HEK293 (cell line): Measurements from ENCODE around the gene PCF11.

Experiments
- CTCF ChIP-seq: fragments of 450-650 bp; formaldehyde crosslinking; IDR thresholded peaks from 2 replicates; pipeline ENCODE4 v1.5.1; 2016; ENCODE audit warnings: missing biosample characterization, missing genetic modification characterization
- ELK4 ChIP-seq: IDR thresholded peaks from 2 replicates; pipeline ENCODE4 v1.6.1; 2011; ENCODE audit warnings: mild to moderate bottlenecking, low read depth, low read length, borderline replicate concordance
- MZF1 ChIP-seq: fragments of 450-650 bp; formaldehyde crosslinking; IDR thresholded peaks from 2 replicates; pipeline ENCODE4 v1.5.1; 2017; ENCODE audit warnings: missing biosample characterization, missing genetic modification characterization, borderline replicate concordance
- PRDM1 ChIP-seq: fragments of 450-650 bp; formaldehyde crosslinking; IDR thresholded peaks from 2 replicates; pipeline ENCODE4; 2016; ENCODE audit warnings: missing biosample characterization, missing genetic modification characterization
- PRDM6 ChIP-seq: fragments of 450-650 bp; formaldehyde crosslinking; IDR thresholded peaks from 2 replicates; pipeline ENCODE4 v1.5.1; 2017; ENCODE audit warnings: missing biosample characterization, missing genetic modification characterization
- YY1 ChIP-seq: fragments of 450-650 bp; formaldehyde crosslinking; IDR thresholded peaks from 2 replicates; pipeline ENCODE4 v1.5.1; 2018; ENCODE audit warnings: missing biosample characterization, missing genetic modification characterization
- ZBTB1 ChIP-seq: fragments of 450-650 bp; formaldehyde crosslinking; IDR thresholded peaks from 2 replicates; pipeline ENCODE4 v1.5.1; 2016; ENCODE audit warnings: missing biosample characterization, missing genetic modification characterization
- ZBTB49 ChIP-seq: fragments of 450-650 bp; formaldehyde crosslinking; IDR thresholded peaks from 2 replicates; pipeline ENCODE4 v1.5.1; 2016; ENCODE audit warnings: missing biosample characterization, missing genetic modification characterization, low read depth
- ZNF112 ChIP-seq: fragments of 450-650 bp; formaldehyde crosslinking; IDR thresholded peaks from 2 replicates; pipeline ENCODE4 v1.5.0; 2017; ENCODE audit warnings: missing biosample characterization, missing genetic modification characterization
- ZNF223 ChIP-seq: fragments of 450-650 bp; formaldehyde crosslinking; IDR thresholded peaks from 2 replicates; pipeline ENCODE4 v1.5.1; 2016; ENCODE audit warnings: missing biosample characterization, missing genetic modification characterization
- ZNF239 ChIP-seq: fragments of 450-650 bp; formaldehyde crosslinking; IDR thresholded peaks from 2 replicates; pipeline ENCODE4 v1.5.1; 2016; ENCODE audit warnings: missing biosample characterization, missing genetic modification characterization
- ZNF324 ChIP-seq: fragments of 450-650 bp; formaldehyde crosslinking; IDR thresholded peaks from 2 replicates; pipeline ENCODE4 v1.5.1; 2016; ENCODE audit warnings: missing biosample characterization, missing genetic modification characterization
- ZNF514 ChIP-seq: fragments of 450-650 bp; formaldehyde crosslinking; IDR thresholded peaks from 2 replicates; pipeline ENCODE4 v1.5.1; 2016; ENCODE audit warnings: missing biosample characterization, missing genetic modification characterization
- ZSCAN4 ChIP-seq: fragments of 450-650 bp; formaldehyde crosslinking; IDR thresholded peaks from 2 replicates; pipeline ENCODE4 v1.5.1; 2017; ENCODE audit warnings: missing biosample characterization, missing genetic modification characterization

GRCh38 chr11:83187465-83187864, 30.5 kb downstream of the PCF11 start:
- TF ChIP-seq ZNF223 (tag by site-specific recombination) (no peak), CTCF (tag by site-specific recombination) (no peak), MZF1 (tag by site-specific recombination) (no peak), ZNF239 (tag by site-specific recombination) (no peak), ELK4 (no peak), ZBTB1 (no peak), ZNF112 (tag by site-specific recombination) (no peak), YY1 (no peak), PRDM6 (tag by site-specific recombination) (no peak), ZBTB49 (tag by site-specific recombination) (no peak), PRDM1 (tag by site-specific recombination) (no peak), ZNF514 (no peak), ZSCAN4 (no peak), ZNF324 (tag by site-specific recombination) (no peak)
